Natural killer cell treated with Interleukin-12 subunit alpha and Interleukin-12 subunit beta and Interleukin-15 and Interleukin-18, amount 100 ng/mL, for 72 hours (primary cell): ENCODE results near the gene WDR20. TPM values are rescaled to one million over a fixed set of nuclear protein-coding genes. Genes with fewer than 3 reads are reported as not detected.
A peak's percentile ranks its signal among the peaks of the same experiment; 100 is the strongest.
"Not testable (repeated sequence)": the region's sequence is repeated elsewhere in the genome, so short reads cannot be mapped to it uniquely, and the experiment has no call there.

Experiments used
- ATAC-seq, 2 donors: fragments of 150-1000 bp; cut with Tn5 transposase in 1 of 2; sonication (Bioruptor Pico), chemical (Tn5 transposase) in 1 of 2; 2 replicates each; pipeline ENCODE4 v1.10.0; 2021
- DNase-seq: peaks from one replicate; pipeline ENCODE4 v3.0.0; 2022; ENCODE audit warnings: low spot score
- H3K27ac Mint-ChIP-seq, 2 donors: 1 replicate in 1 of 2; 2 replicates in 1 of 2; pipeline ENCODE4 v1.8.0; 2022; ENCODE audit warnings: mixed read lengths in 2 of 2, mild to moderate bottlenecking in 1 of 2, moderate library complexity in 1 of 2
- H3K27me3 Mint-ChIP-seq, 2 donors: 1 replicate in 1 of 2; 2 replicates in 1 of 2; pipeline ENCODE4 v1.8.0; 2022; ENCODE audit warnings: mixed read lengths in 2 of 2
- H3K36me3 Mint-ChIP-seq: one replicate; pipeline ENCODE4 v1.8.0; 2022; ENCODE audit warnings: mixed read lengths
- H3K4me1 Mint-ChIP-seq, 2 donors: 1 replicate in 1 of 2; 2 replicates in 1 of 2; pipeline ENCODE4 v1.8.0; 2022; ENCODE audit warnings: low read depth in 2 of 2, mixed read lengths in 2 of 2, mild to moderate bottlenecking in 1 of 2
- H3K4me3 Mint-ChIP-seq: one replicate; pipeline ENCODE4 v1.8.0; 2022; ENCODE audit warnings: mixed read lengths
- H3K9me3 Mint-ChIP-seq: 2 replicates; pipeline ENCODE4 v1.8.0; 2022; ENCODE audit warnings: mixed read lengths
- total RNA-seq, 2 donors: library from RNA; stranded (reverse); gene quantifications; one replicate each; pipeline ENCODE4 v1.2.3, GENCODE V29; 2022

The WDR20 gene, protein sequence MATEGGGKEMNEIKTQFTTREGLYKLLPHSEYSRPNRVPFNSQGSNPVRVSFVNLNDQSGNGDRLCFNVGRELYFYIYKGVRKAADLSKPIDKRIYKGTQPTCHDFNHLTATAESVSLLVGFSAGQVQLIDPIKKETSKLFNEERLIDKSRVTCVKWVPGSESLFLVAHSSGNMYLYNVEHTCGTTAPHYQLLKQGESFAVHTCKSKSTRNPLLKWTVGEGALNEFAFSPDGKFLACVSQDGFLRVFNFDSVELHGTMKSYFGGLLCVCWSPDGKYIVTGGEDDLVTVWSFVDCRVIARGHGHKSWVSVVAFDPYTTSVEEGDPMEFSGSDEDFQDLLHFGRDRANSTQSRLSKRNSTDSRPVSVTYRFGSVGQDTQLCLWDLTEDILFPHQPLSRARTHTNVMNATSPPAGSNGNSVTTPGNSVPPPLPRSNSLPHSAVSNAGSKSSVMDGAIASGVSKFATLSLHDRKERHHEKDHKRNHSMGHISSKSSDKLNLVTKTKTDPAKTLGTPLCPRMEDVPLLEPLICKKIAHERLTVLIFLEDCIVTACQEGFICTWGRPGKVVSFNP
- total RNA-seq, result 10 to 100 TPM; 44.9 to 59.3 TPM

DNA sequence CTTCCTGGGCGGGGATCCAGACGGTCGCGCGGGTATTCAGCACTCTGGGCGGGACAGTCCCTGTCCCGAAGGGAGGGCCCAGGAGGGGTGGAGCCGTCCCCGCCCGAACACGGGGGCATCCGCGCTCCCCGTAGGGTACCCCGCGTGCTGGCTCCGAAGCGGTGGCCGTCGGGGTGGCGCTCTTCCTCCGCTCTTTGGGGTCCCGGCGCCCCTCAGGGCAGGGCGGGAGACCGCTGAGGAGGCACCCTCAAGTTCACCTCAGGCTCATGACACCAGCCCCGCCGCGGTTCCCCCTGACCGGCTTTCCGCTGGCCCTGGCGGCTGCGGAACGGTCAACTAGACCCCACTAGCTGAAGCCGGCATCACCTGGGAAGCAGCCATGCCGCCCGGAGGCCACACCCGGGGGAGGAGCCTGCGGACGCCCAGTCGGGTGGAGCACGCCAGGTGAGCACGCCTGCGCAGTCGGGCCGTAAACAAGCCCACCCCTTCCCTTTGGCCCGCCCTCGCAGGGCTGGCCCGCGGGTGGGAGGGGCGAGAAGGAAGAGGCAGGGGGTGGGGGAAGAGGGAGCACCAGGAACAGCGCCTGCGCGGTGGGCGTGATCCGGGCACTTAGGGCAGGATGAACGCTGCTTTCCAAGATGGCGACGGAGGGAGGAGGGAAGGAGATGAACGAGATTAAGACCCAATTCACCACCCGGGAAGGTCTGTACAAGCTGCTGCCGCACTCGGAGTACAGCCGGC, at the start of gene WDR20:
WDR20 (plus strand) TSS at position 612 of the 741 bp plus-strand sequence; CDS start at position 639, 27 bp downstream.
- ATAC-seq (peak; percentile 98 to 99), DNase-seq (peak; percentile 99)
- no peaks in the 10 kb centered on the region for H3K36me3 Mint-ChIP-seq
- H3K4me3 Mint-ChIP-seq, result peak within 1 kb of the TSS; percentile 90
- H3K4me1 Mint-ChIP-seq, result peaks cover 18 to 21% of the 10 kb centered on the region in 2 donors
- no peaks in the 10 kb centered on the region for H3K9me3 Mint-ChIP-seq
- H3K27me3 Mint-ChIP-seq, result no peaks in the 10 kb centered on the region
- H3K27ac Mint-ChIP-seq, result peak within 1 kb of the TSS; percentile 92 to 96

DNA sequence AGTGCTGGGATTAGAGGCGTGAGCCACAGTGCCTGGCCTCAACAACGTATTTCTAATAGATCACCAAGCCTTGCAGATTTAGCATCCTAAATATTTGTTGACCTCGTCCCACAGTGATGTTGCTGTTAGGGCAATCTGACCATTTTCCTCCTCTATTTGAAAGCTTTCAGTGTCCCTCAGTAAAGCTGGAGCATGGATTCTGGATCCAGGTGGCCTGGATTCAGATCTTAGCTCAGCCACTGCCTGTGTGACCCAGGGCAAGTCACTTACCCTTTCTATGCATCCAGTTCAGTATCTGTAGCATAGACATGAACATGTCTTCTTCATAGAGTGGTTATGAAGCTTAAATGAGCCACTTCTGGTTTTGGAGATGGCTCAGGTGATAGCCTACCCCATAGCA, 49.0 kb upstream of the WDR20 start:
- Mint-ChIP-seq H3K9me3 (no peaks in the 10 kb centered on the region), H3K36me3 (peaks cover 7% of the 10 kb centered on the region), H3K4me3 (no peak overlapping the region), H3K27me3 (no peaks in the 10 kb centered on the region), H3K27ac (peak overlapping the region; percentile 74 to 97), H3K4me1 (peaks cover 25 to 27% of the 10 kb centered on the region in 2 donors)
- DNase-seq (no peak), ATAC-seq (no peak)

DNA sequence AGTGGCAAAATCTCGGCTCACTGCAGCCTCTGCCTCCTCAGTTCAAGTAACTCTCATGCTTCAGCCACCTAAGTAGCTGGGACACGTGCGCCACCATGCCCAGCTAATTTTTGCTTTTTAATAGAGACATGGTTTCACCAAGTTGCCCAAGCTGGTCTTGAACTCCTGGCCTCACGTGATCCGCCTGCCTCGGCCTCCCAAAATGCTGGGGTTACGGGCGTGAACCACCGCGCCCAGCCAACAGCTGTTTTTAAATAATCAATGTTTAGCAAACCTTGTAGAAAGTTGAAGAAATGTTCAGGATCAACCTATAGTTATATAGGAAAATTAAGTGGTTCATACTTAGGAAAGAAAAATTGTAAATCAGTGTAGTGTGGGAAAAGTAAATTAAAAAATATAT, 46.9 kb upstream of the WDR20 start:
- H3K9me3 Mint-ChIP-seq, result no peaks in the 10 kb centered on the region
- no peaks in the 10 kb centered on the region for H3K36me3 Mint-ChIP-seq
- ATAC-seq, result no peak
- no peak for DNase-seq
- peaks cover 28 to 31% of the 10 kb centered on the region in 2 donors for H3K4me1 Mint-ChIP-seq
- H3K4me3 Mint-ChIP-seq, result no peak overlapping the region
- H3K27me3 Mint-ChIP-seq, result no peaks in the 10 kb centered on the region
- H3K27ac Mint-ChIP-seq, result no peak overlapping the region

DNA sequence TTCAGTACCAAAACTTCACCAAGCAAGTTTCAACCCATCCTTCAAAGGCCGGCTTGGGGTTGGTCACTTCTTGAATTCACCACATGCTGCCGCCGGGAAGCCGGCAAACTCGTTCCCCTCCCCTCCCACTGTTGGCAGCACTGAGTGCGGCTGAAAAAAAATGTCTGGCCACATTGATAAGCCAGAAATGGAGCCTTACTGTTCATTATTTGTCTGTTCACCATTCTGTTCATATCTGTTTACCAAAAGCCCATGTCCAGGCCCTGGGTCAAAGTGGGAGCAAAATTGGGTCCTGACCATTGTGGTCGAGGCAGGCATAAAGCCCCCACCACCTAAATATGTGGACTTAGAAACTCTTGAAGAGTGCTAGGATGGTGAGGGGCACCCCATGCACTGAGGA, 45.6 kb upstream of the WDR20 start:
- Mint-ChIP-seq H3K4me3 (no peak overlapping the region), H3K9me3 (no peaks in the 10 kb centered on the region), H3K27me3 (no peaks in the 10 kb centered on the region), H3K27ac (no peak overlapping the region), H3K4me1 (peaks cover 19% of the 10 kb centered on the region in 2 donors), H3K36me3 (no peaks in the 10 kb centered on the region)
- DNase-seq (no peak), ATAC-seq (no peak)

DNA sequence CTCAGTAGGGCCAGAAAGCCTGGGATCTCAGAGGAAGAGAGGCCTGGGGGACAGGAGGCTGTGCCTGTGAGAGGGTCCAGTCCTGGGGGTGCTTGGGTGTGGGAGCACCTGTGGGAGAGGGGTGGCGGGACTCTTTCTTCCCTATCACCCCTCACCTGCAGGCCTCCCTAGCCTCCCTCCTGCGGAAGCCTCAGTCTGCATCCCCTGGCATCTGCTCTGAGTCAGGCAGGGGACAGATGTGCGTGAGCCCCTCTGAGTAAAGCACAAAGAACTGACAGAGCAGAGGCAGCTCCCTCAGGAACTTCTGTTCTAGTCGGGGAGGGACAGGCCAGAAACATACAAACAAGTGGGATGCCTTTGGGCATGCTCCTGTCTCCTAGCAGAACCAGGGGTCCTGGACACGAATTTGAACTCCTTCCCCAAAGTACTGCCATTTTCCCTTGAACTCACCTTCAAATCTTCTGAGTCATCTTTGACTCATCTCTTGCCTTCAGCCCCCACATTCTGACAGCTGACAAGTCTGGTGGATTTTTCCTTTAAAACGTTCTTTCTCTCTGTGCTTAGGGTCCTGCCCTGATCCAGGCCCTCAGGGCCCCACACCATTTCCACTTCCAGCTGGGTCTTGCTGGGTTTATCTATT, 44.3 kb upstream of the WDR20 start:
- ATAC-seq, result no peak
- H3K4me3 Mint-ChIP-seq, result no peak overlapping the region
- H3K27ac Mint-ChIP-seq, result peak overlapping the region in 1 of 2 donors; percentile 9
- H3K36me3 Mint-ChIP-seq, result no peaks in the 10 kb centered on the region
- peaks cover 6 to 13% of the 10 kb centered on the region in 2 donors for H3K4me1 Mint-ChIP-seq
- no peak for DNase-seq
- H3K9me3 Mint-ChIP-seq, result no peaks in the 10 kb centered on the region
- no peaks in the 10 kb centered on the region for H3K27me3 Mint-ChIP-seq

DNA sequence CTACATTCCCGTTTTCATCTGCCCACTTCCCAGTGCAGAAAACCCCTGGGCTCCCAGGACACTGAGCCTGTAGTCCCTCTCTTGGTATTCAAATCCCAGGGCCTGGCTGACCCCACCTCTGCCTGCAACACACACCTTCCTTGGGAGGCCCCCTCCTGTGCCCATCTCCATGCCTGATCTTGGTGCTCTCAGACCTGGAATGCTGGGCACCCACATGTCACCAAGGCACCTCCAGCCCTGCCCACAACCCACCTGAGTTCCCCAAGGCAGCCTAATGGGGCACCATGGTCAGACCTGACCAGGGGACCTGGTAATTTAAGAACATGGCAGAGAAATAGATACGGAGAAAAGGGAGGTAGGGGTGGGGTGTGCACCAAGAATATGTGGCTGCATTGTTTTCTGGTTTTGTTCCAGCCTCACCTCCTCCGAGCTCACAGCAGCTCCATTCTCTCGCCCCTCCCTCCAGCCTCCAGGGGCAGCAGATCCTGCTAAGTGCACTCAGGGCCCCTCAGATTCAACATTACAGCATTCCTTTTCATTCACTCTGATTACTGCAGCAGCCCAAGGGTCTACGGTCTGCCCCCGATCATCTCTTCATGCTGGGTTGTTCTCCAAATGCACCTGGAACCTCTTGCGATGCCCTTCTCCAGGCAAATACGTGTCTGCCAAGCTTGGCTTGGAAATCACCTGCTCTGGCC, 43.7 kb upstream of the WDR20 start:
- H3K27ac Mint-ChIP-seq, result peak overlapping the region in 1 of 2 donors; percentile 9
- peaks cover 0 to 1% of the 10 kb centered on the region in 2 donors for H3K27me3 Mint-ChIP-seq
- no peak overlapping the region for H3K4me3 Mint-ChIP-seq
- H3K36me3 Mint-ChIP-seq, result no peaks in the 10 kb centered on the region
- ATAC-seq (no peak), DNase-seq (no peak)
- peaks cover 3 to 13% of the 10 kb centered on the region in 2 donors for H3K4me1 Mint-ChIP-seq
- no peaks in the 10 kb centered on the region for H3K9me3 Mint-ChIP-seq

DNA sequence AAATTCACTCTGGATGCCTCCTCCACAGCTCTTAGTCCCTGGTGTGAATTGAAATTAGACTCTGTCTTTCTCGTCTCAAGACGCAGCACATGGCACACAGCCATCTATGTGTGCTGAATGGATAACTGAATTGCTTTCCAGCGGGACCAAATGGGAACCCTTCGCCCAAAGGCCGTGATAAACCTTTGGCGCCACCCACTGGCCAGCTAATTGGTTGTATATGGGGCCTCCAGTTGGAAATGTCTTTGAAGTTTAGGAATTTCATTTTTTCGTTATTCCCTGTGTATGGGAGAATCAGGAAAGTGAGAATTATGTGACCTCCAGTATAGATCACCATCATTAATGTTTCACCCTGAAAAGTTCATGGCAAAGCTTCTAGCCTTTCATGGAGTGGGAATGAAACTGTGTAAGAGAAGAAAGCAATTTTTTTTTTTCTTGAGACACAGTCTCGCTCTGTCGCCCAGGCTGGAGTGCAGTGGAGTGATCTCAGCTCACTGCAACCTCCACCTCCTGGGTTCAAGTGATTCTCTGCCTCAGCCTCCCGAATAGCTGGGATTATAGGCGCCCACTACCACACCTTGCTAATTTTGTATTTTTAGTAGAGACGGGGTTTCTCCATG, 43.0 kb upstream of the WDR20 start:
- no peaks in the 10 kb centered on the region for H3K36me3 Mint-ChIP-seq
- DNase-seq, result peak; percentile 75
- peaks cover 3 to 13% of the 10 kb centered on the region in 2 donors for H3K4me1 Mint-ChIP-seq
- no peak overlapping the region for H3K4me3 Mint-ChIP-seq
- peaks cover 0 to 2% of the 10 kb centered on the region in 2 donors for H3K27me3 Mint-ChIP-seq
- no peaks in the 10 kb centered on the region for H3K9me3 Mint-ChIP-seq
- peak overlapping the region in 1 of 2 donors; percentile 0 for H3K27ac Mint-ChIP-seq
- ATAC-seq, result peak; percentile 61 to 78

DNA sequence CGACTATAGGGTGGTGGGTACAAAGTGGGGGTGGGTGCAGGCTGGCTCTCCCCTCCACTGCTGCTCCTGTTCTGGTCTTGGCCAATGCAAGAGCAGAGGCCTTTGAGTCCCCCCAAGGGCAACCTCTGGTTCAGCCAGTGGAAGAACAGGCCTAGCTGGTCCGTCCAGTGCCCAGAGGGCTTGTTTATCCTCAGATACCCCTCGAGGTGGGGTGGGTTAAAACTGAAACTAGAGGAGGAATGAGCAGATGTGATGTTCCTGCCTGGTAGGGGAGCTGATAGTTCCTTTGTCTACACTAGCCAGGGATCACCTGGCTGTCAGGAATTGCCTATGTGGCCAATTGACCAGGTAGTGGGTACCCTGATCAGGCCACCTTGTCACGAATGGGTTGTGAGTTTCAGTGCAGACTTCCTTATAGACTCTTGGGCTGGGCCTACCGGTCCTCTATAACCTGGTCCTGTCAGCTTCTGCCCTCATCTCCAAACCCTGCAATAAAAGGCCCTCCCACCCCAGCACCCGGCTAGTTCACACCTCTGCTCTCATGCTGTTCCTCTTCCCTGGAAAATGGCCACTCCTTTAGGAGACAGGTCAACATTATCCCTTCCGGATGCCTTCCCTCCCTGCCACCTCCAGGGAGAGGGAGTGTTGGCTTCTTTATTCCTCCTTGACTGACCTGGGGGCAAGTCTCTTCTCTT, 42.1 kb upstream of the WDR20 start:
- ATAC-seq (no peak), DNase-seq (no peak)
- Mint-ChIP-seq H3K27me3 (peaks cover 0 to 2% of the 10 kb centered on the region in 2 donors), H3K4me3 (no peak overlapping the region), H3K36me3 (no peaks in the 10 kb centered on the region), H3K9me3 (no peaks in the 10 kb centered on the region), H3K4me1 (peaks cover 3 to 13% of the 10 kb centered on the region in 2 donors), H3K27ac (no peak overlapping the region)

DNA sequence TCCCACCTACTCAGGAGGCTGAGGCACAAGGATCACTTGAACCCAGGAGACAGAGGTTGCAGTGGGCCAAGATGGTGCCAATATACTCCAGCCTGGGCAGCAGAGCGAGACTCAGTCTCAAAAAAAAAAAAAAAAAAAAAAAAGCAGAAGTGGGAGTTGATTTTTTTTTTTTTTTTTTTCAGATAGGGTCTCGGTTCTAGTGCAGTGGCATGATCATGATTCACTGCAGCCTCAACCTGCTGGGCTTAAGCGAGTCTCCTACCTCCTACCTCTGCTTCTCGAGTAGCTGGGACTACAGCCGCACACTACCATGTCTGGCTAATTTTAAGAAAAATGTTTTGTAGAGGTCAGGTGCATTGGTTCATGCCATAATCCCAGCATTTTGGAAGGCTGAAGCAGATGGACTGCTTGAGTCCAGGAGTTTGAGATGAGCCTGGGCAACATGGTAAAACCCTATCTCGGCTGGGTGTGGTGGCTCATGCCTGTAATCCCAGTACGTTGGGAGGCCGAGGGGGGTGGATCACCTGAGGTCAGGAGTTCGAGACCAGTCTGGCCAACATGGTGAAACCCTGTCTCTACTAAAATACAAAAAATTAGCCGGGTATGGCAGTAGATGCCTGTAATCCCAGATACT, 36.5 kb upstream of the WDR20 start:
- H3K36me3 Mint-ChIP-seq, result no peaks in the 10 kb centered on the region
- no peaks in the 10 kb centered on the region for H3K9me3 Mint-ChIP-seq
- no peak for ATAC-seq
- DNase-seq, result no peak
- peaks cover 0 to 9% of the 10 kb centered on the region in 2 donors for H3K27me3 Mint-ChIP-seq
- no peaks in the 10 kb centered on the region for H3K4me1 Mint-ChIP-seq
- H3K27ac Mint-ChIP-seq, result no peak overlapping the region
- H3K4me3 Mint-ChIP-seq, result no peak overlapping the region

DNA sequence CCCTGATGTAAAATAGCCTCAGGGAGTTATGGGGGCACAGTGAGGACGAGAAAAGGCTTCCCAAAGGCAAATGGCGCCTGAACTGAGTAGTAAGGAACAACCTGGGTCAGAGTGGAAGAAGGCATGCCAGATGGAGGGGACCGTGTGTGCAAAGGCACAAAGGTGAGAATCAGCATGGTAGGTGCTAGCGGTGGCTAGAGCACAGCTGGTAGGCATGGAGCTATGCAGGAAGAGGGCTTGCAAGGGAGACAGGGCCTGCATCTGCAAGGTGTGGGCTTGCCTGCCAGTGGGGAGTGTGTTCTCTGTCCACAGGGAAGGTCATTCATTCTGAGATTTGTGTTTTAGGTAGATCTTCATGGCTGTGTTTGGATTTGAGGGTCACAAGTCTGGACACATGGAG, 34.3 kb upstream of the WDR20 start:
- H3K27ac Mint-ChIP-seq, result no peak overlapping the region
- H3K9me3 Mint-ChIP-seq, result no peaks in the 10 kb centered on the region
- ATAC-seq (peak in 1 of 2 donors; percentile 50), DNase-seq (no peak)
- peaks cover 0 to 13% of the 10 kb centered on the region in 2 donors for H3K27me3 Mint-ChIP-seq
- no peaks in the 10 kb centered on the region for H3K4me1 Mint-ChIP-seq
- H3K36me3 Mint-ChIP-seq, result no peaks in the 10 kb centered on the region
- no peak overlapping the region for H3K4me3 Mint-ChIP-seq

DNA sequence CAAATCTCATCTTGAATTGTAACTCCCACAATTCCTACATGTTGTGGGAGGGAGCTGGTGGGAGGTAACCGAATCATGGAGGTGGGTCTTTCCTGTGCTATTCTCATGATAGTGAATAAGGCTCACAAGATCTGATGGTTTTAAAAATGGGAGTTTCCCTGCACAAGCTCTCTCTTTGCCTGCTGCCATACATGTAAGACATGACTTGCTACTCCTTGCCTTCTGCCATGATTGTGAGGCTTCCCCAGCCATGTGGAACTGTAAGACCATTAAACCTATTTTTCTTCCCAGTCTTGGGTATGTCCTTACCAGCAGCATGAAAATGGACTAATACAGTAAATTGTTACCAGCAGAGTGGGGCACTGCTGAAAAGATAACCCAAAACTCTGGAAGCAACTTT, 30.4 kb upstream of the WDR20 start:
- H3K27ac Mint-ChIP-seq, result not testable (repeated sequence)

DNA sequence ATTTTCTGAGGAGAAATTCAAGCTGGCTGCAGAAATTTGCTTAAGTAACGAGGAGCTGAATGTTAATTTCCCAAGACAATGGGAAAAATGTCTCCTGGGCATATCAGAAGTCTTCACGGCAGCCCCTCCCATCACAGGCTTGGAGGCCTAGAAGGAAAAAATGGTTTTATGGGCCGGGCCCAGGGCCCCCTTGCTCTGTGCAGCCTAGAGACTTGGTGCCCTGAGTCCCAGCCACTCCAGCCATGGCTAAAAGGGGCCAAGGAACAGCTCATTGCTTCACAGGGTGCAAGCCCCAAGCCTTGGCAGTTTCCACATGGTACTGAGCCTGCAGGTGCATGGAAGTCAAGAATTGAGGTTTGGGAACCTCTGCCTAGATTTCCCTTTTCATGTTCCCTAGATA, 28.6 kb upstream of the WDR20 start:
- DNase-seq (no peak), ATAC-seq (no peak)
- Mint-ChIP-seq H3K4me1 (no peaks in the 10 kb centered on the region), H3K27me3 (peaks cover 0 to 4% of the 10 kb centered on the region in 2 donors), H3K9me3 (no peaks in the 10 kb centered on the region), H3K36me3 (no peaks in the 10 kb centered on the region), H3K27ac (no peak overlapping the region), H3K4me3 (no peak overlapping the region)

More for the DNA sequence above, 30.4 kb upstream of the WDR20 start:
- H3K27me3 Mint-ChIP-seq, result peaks cover 0 to 10% of the 10 kb centered on the region in 2 donors
- not testable (repeated sequence) for H3K4me1 Mint-ChIP-seq, H3K4me3 Mint-ChIP-seq, H3K36me3 Mint-ChIP-seq, H3K9me3 Mint-ChIP-seq, DNase-seq, ATAC-seq
